HG02938 (cell line): Measurements from ENCODE around the gene NEU1.

Source experiments
- ATAC-seq: cut with Tn5 transposase; IDR thresholded peaks from one replicate; pipeline ENCODE4 v1.9.1; 2021; ENCODE audit warnings: mild to moderate bottlenecking, moderate library complexity; ENCODE audit not compliant: unreplicated experiment

The NEU1 gene

GRCh38 chr6:31896856-31897611, 34.4 kb upstream of the NEU1 start:
- no peak for ATAC-seq

- no peak for ATAC-seq
Observed at GRCh38 chr6:31896493-31896855, 33.9 kb upstream of the NEU1 start.

GRCh38 chr6:31892821-31893220, 30.2 kb upstream of the NEU1 start:
- ATAC-seq = no peak

- no peak for ATAC-seq
Observed at GRCh38 chr6:31889331-31889972, 26.8 kb upstream of the NEU1 start.

- ATAC-seq = no peak
Observed at GRCh38 chr6:31888276-31889258, 25.9 kb upstream of the NEU1 start.

- ATAC-seq = no peak
Observed at GRCh38 chr6:31887173-31888007, 24.8 kb upstream of the NEU1 start.

GRCh38 chr6:31886541-31886991, 23.9 kb upstream of the NEU1 start:
- ATAC-seq = no peak

GRCh38 chr6:31884528-31885035, 22.0 kb upstream of the NEU1 start:
- no peak for ATAC-seq

GRCh38 chr6:31883676-31884075, 21.1 kb upstream of the NEU1 start:
- ATAC-seq = no peak

GRCh38 chr6:31882344-31882743, 19.7 kb upstream of the NEU1 start:
- ATAC-seq = no peak

- no peak for ATAC-seq
Observed at GRCh38 chr6:31881136-31881859, 18.7 kb upstream of the NEU1 start.

GRCh38 chr6:31880616-31881015, 18.0 kb upstream of the NEU1 start:
- ATAC-seq = no peak

GRCh38 chr6:31879901-31880300, 17.3 kb upstream of the NEU1 start:
- no peak for ATAC-seq

- ATAC-seq = no peak
Observed at GRCh38 chr6:31879143-31879542, 16.5 kb upstream of the NEU1 start.

- ATAC-seq = no peak
Observed at GRCh38 chr6:31878726-31879125, 16.1 kb upstream of the NEU1 start, which contains the start of gene SLC44A4. Gene SLC44A4, minus strand, starts transcription at chr6:31878997. Its CDS starts 17 bp downstream, at chr6:31878980.

GRCh38 chr6:31878222-31878621, 15.6 kb upstream of the NEU1 start:
- no peak for ATAC-seq

- ATAC-seq = no peak
Observed at GRCh38 chr6:31877651-31878161, 15.1 kb upstream of the NEU1 start.

GRCh38 chr6:31877125-31877650, 14.6 kb upstream of the NEU1 start:
- no peak for ATAC-seq

- ATAC-seq = no peak
Observed at GRCh38 chr6:31876357-31876756, 13.7 kb upstream of the NEU1 start.
